KOPT-K1 (cell line): ENCODE results near the gene LARGE2.

Experiments used
- H3K27ac ChIP-seq: fragments of 200-600 bp; sonication (generic); 2 replicates; pipeline ENCODE4 v1.5.1; 2016; ENCODE audit warnings: antibody characterized with exemption, mild to moderate bottlenecking, low read depth, low read length; ENCODE audit not compliant: poor library complexity, severe bottlenecking
- H3K36me3 ChIP-seq: fragments of 200-600 bp; sonication (generic); 2 replicates; pipeline ENCODE4 v1.5.1; 2017; ENCODE audit warnings: antibody characterized with exemption, mild to moderate bottlenecking, low read length, moderate library complexity; ENCODE audit not compliant: insufficient read depth
- H3K9me3 ChIP-seq: fragments of 200-600 bp; sonication (generic); 2 replicates; pipeline ENCODE4 v1.5.1; 2017; ENCODE audit warnings: antibody characterized with exemption, low read length, mild to moderate bottlenecking; ENCODE audit not compliant: insufficient read depth, poor library complexity, severe bottlenecking

LARGE2 gene

GRCh38 chr11:45928535-45929215, 6.2 kb downstream of the LARGE2 start:
- Histone ChIP-seq H3K27ac (no peak overlapping the region), H3K36me3 (peaks cover 13% of the 10 kb centered on the region), H3K9me3 (no peaks in the 10 kb centered on the region)

GRCh38 chr11:45929486-45930030, 7.1 kb downstream of the LARGE2 start:
- no peaks in the 10 kb centered on the region for H3K9me3 ChIP-seq
- H3K27ac ChIP-seq: no peak overlapping the region

GRCh38 chr11:45930031-45930794, 7.8 kb downstream of the LARGE2 start:
- H3K36me3 ChIP-seq: peaks cover 29% of the 10 kb centered on the region
- H3K9me3 ChIP-seq: no peaks in the 10 kb centered on the region
- no peak overlapping the region for H3K27ac ChIP-seq

More at GRCh38 chr11:45929486-45930030, 7.1 kb downstream of the LARGE2 start:
- H3K36me3 ChIP-seq: peaks cover 22% of the 10 kb centered on the region

GRCh38 chr11:45930951-45931570, 8.6 kb downstream of the LARGE2 start:
- Histone ChIP-seq H3K27ac (no peak overlapping the region), H3K36me3 (peaks cover 37% of the 10 kb centered on the region), H3K9me3 (no peaks in the 10 kb centered on the region)

- no peak overlapping the region for H3K27ac ChIP-seq
- H3K36me3 ChIP-seq: peaks cover 44% of the 10 kb centered on the region
Observed at GRCh38 chr11:45931739-45932138, 9.3 kb downstream of the LARGE2 start.

GRCh38 chr11:45932217-45932616, 9.8 kb downstream of the LARGE2 start:
- Histone ChIP-seq H3K9me3 (no peaks in the 10 kb centered on the region), H3K27ac (no peak overlapping the region), H3K36me3 (peaks cover 48% of the 10 kb centered on the region)

More at GRCh38 chr11:45931739-45932138, 9.3 kb downstream of the LARGE2 start:
- H3K9me3 ChIP-seq: no peaks in the 10 kb centered on the region

- Histone ChIP-seq H3K36me3 (peaks cover 57% of the 10 kb centered on the region), H3K27ac (no peak overlapping the region), H3K9me3 (no peaks in the 10 kb centered on the region)
Observed at GRCh38 chr11:45933131-45933831, 10.8 kb downstream of the LARGE2 start.

GRCh38 chr11:45933846-45934579, 11.6 kb downstream of the LARGE2 start:
- Histone ChIP-seq H3K36me3 (peaks cover 58% of the 10 kb centered on the region), H3K9me3 (no peaks in the 10 kb centered on the region), H3K27ac (no peak overlapping the region)

- Histone ChIP-seq H3K9me3 (no peaks in the 10 kb centered on the region), H3K27ac (no peak overlapping the region), H3K36me3 (peaks cover 58% of the 10 kb centered on the region)
Observed at GRCh38 chr11:45934580-45935318, 12.3 kb downstream of the LARGE2 start.

- peaks cover 58% of the 10 kb centered on the region for H3K36me3 ChIP-seq
- no peak overlapping the region for H3K27ac ChIP-seq
- H3K9me3 ChIP-seq: no peaks in the 10 kb centered on the region
Observed at GRCh38 chr11:45935349-45936064, 13.1 kb downstream of the LARGE2 start.

GRCh38 chr11:45936511-45937054, 14.1 kb downstream of the LARGE2 start:
- Histone ChIP-seq H3K9me3 (no peaks in the 10 kb centered on the region), H3K27ac (no peak overlapping the region), H3K36me3 (peaks cover 58% of the 10 kb centered on the region)

GRCh38 chr11:45937916-45938315, 15.5 kb downstream of the LARGE2 start:
- H3K9me3 ChIP-seq: no peaks in the 10 kb centered on the region
- H3K27ac ChIP-seq: no peak overlapping the region
- H3K36me3 ChIP-seq: peaks cover 52% of the 10 kb centered on the region

GRCh38 chr11:45939836-45940235, 17.4 kb downstream of the LARGE2 start:
- H3K36me3 ChIP-seq: peaks cover 33% of the 10 kb centered on the region
- no peak overlapping the region for H3K27ac ChIP-seq
- no peaks in the 10 kb centered on the region for H3K9me3 ChIP-seq
